Measurements from ENCODE around the gene EXOSC6. TPM values are rescaled to one million over a fixed set of nuclear protein-coding genes. Genes with fewer than 3 reads are reported as not detected.
A peak's percentile ranks its signal among the peaks of the same experiment; 100 is the strongest.

The EXOSC6 gene
- total RNA-seq, 1 donor from 2014 or later: 29.1 TPM

GRCh38 chr16:70258946-70259345 lies 7.2 kb upstream of the EXOSC6 start:
- H3K4me1 Mint-ChIP-seq (ENCODE audit: low read depth): no peaks in the 10 kb centered on the region
- no peaks in the 10 kb centered on the region for H3K9me3 Mint-ChIP-seq (ENCODE audit: low read depth)
- H3K27ac Mint-ChIP-seq: peak overlapping the region; percentile 9
- peaks cover 21% of the 10 kb centered on the region for H3K36me3 Mint-ChIP-seq (ENCODE audit: insufficient read depth)
- H3K27me3 Mint-ChIP-seq: no peaks in the 10 kb centered on the region
- no peak overlapping the region for H3K4me3 Mint-ChIP-seq (ENCODE audit: low read depth)
- TF ChIP-seq CTCF (IDR thresholded peaks at IDR 0.05; ENCODE audit: unreplicated experiment): no peak
- no peak for DNase-seq (ENCODE audit: low spot score, unreplicated experiment)

- Mint-ChIP-seq H3K27me3 (no peaks in the 10 kb centered on the region), H3K36me3 (ENCODE audit: insufficient read depth) (peaks cover 23% of the 10 kb centered on the region), H3K4me3 (ENCODE audit: low read depth) (no peak overlapping the region), H3K9me3 (ENCODE audit: low read depth) (no peaks in the 10 kb centered on the region), H3K4me1 (ENCODE audit: low read depth) (no peaks in the 10 kb centered on the region), H3K27ac (peak overlapping the region; percentile 71)
- TF ChIP-seq CTCF (IDR thresholded peaks at IDR 0.05; ENCODE audit: unreplicated experiment): no peak
- no peak for DNase-seq (ENCODE audit: low spot score, unreplicated experiment)
Measured at GRCh38 chr16:70258065-70258464, 6.3 kb upstream of the EXOSC6 start.

- TF ChIP-seq CTCF (IDR thresholded peaks at IDR 0.05; ENCODE audit: unreplicated experiment): no peak
Measured at GRCh38 chr16:70257391-70257790, 5.7 kb upstream of the EXOSC6 start.

DNA sequence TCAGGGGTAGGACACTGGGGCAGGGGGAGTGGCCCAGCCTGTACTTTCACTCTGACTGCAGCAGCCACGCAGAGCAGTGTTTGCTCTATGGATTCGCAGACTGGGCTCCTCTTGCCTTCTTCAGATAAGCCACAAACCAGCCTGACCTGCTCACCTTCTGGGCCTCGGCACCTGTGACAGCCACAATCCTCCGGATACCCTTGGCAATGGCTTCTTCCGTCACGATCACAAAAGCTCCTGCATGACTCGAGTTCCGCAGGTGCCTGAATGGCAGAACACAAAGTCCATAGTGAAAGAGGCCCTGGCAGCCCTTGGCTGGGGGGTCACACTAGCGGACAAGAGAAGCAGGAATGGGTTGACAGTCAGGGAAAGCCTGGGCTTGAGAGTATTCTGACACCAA lies 3.8 kb upstream of the EXOSC6 start:
- DNase-seq (ENCODE audit: low spot score, unreplicated experiment): no peak
- peaks cover 23% of the 10 kb centered on the region for H3K36me3 Mint-ChIP-seq (ENCODE audit: insufficient read depth)
- H3K27ac Mint-ChIP-seq: no peak overlapping the region
- H3K9me3 Mint-ChIP-seq (ENCODE audit: low read depth): no peaks in the 10 kb centered on the region
- H3K27me3 Mint-ChIP-seq: no peaks in the 10 kb centered on the region
- H3K4me1 Mint-ChIP-seq (ENCODE audit: low read depth): no peaks in the 10 kb centered on the region
- no peak overlapping the region for H3K4me3 Mint-ChIP-seq (ENCODE audit: low read depth)
- TF ChIP-seq CTCF (IDR thresholded peaks at IDR 0.05; ENCODE audit: unreplicated experiment): no peak

More at GRCh38 chr16:70257391-70257790, 5.7 kb upstream of the EXOSC6 start:
- H3K27ac Mint-ChIP-seq: no peak overlapping the region
- H3K4me3 Mint-ChIP-seq (ENCODE audit: low read depth): no peak overlapping the region
- DNase-seq (ENCODE audit: low spot score, unreplicated experiment): no peak
- no peaks in the 10 kb centered on the region for H3K4me1 Mint-ChIP-seq (ENCODE audit: low read depth)
- H3K9me3 Mint-ChIP-seq (ENCODE audit: low read depth): no peaks in the 10 kb centered on the region
- no peaks in the 10 kb centered on the region for H3K27me3 Mint-ChIP-seq
- peaks cover 24% of the 10 kb centered on the region for H3K36me3 Mint-ChIP-seq (ENCODE audit: insufficient read depth)

- Mint-ChIP-seq H3K27ac (no peak overlapping the region), H3K4me1 (ENCODE audit: low read depth) (peaks cover 3% of the 10 kb centered on the region), H3K36me3 (ENCODE audit: insufficient read depth) (peaks cover 21% of the 10 kb centered on the region), H3K27me3 (no peaks in the 10 kb centered on the region), H3K9me3 (ENCODE audit: low read depth) (no peaks in the 10 kb centered on the region), H3K4me3 (ENCODE audit: low read depth) (no peak overlapping the region)
- no peak for DNase-seq (ENCODE audit: low spot score, unreplicated experiment)
- no peak for TF ChIP-seq CTCF (IDR thresholded peaks at IDR 0.05; ENCODE audit: unreplicated experiment)
Measured at GRCh38 chr16:70254965-70255286, 3.2 kb upstream of the EXOSC6 start.

All from progenitor cell of endocrine pancreas (in vitro differentiated cells).